Right lobe of liver (tissue), 6 donors: ENCODE results near the gene SHANK2. TPM values are rescaled to one million over a fixed set of nuclear protein-coding genes. Genes with fewer than 3 reads are reported as not detected.

Source experiments
- ATAC-seq, 4 donors: fragments of 200-7000 bp; cut with Tn5 transposase; one replicate each; pipeline ENCODE4 v1.9.1; 2020; ENCODE audit warnings: mild to moderate bottlenecking in 4 of 4, moderate library complexity in 4 of 4
- DNase-seq, 3 donors: peaks; one replicate each; pipeline ENCODE4 v3.0.0-alpha.2; 2020
- H3K27ac ChIP-seq, 3 donors: fragments of 200-600 bp; one replicate each; pipeline ENCODE4 v1.8.0; 2022
- H3K27me3 ChIP-seq, 2 donors: fragments of 200-600 bp; one replicate each; pipeline ENCODE4 v1.8.0; 2022
- H3K36me3 ChIP-seq, 4 donors: fragments of 200-600 bp; sonication (generic) in 1 of 4; one replicate each; pipeline versions ENCODE4 v1.5.1 to v1.8.0; 2017 to 2022; ENCODE audit warnings: control low read depth in 1 of 4
- H3K4me1 ChIP-seq, 4 donors: fragments of 200-600 bp; sonication (generic) in 1 of 4; one replicate each; pipeline versions ENCODE4 v1.5.1 to v1.8.0; 2017 to 2022; ENCODE audit warnings: control low read depth in 1 of 4
- H3K4me3 ChIP-seq, 3 donors: fragments of 200-600 bp; one replicate each; pipeline ENCODE4 v1.8.0; 2022
- H3K9me3 ChIP-seq, 4 donors: fragments of 200-600 bp; sonication (generic) in 1 of 4; one replicate each; pipeline versions ENCODE4 v1.5.1 to v1.8.0; 2017 to 2022; ENCODE audit warnings: control low read depth in 1 of 4
- POLR2A ChIP-seq: fragments of 450-650 bp; IDR thresholded peaks from one replicate; pipeline ENCODE4 v1.6.1; 2017; ENCODE audit warnings: antibody characterized with exemption, mild to moderate bottlenecking
- WGBS: methylation state at CpG from one replicate; pipeline ENCODE4 v1.1.6; 2018; ENCODE audit warnings: low coverage, low lambda C conversion rate; ENCODE audit not compliant: insufficient coverage; ENCODE audit errors: missing lambda C conversion rate; 5-methylcytosine and 5-hydroxymethylcytosine counted together
- intact Hi-C, 2 donors: fragments of 100-400 bp; cut with DNase I; formaldehyde crosslinking; loops; one replicate each; pipeline versions ENCODE4 v1.11.2 to v1.14.1; 2022
- total RNA-seq, 6 experiments: library from RNA; depleted of rRNA in 2 of 6; stranded (reverse); fragments of >200 nt in 2 of 6; fragmentation: NEBNext Ultra II Directional in 3 of 6; extraction: Animal tissue kit (Norgen Biotek cat#: 25700) in 3 of 6; gene quantifications; one replicate each; pipeline versions ENCODE4 v1.1.0 to v1.2.4, GENCODE V29; 2016 to 2023
- TF ChIP-seq, protein P1 (sequence below), 4 donors: fragments of 200-600 bp in 3 of 4; fragments of 450-650 bp in 1 of 4; IDR thresholded peaks; one replicate each; pipeline versions ENCODE4 v1.5.1 to v1.8.0; 2016 to 2022; ENCODE audit warnings: antibody characterized with exemption in 4 of 4, mild to moderate bottlenecking in 2 of 4
- donor health status: DM: no; HTN: yes; CAD: no.
- donor health status: DM: no; HTN: no; CAD: no.
- donor health status: DM: no; HTN: no; CAD: no.
- donor health status: DM: no; HTN: yes; CAD: no.
- donor health status: DM: no; HTN: yes; CAD: no.

SHANK2 gene
- total RNA-seq, 6 experiments from 2014 or later: 21.9 to 50.3 (median 30.9) TPM

DNA sequence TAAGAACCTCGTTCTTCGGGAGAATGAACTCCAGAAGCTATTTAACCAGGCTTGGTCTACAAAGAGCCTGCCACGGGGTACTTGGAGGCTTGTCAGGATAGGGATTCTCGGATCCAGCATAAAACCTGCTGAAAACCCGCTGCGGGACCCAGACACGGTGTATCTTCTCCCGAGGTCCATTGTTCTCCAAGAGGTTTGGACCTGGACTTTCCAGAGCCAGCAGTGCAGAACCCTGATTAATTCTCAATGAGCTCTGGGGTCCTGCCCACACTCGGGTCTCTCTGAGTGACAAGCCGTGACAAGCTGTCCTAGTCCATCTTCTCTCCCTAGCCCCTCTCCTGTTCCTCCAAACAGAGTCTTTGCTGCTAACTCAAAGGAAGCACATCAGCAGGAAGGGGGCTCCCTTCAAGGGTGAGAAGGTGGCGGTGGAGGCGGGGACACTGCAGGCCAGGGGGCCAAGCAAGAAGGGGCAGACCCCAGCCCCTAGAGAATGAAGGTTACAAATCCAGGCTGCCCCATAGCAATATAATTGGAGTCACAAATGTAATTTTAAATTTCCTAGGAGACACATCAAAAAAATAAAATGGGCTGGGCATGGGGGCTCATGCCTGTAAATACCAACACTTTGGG lies 12.2 kb downstream of the SHANK2 start:
- Histone ChIP-seq H3K4me3 (no peak overlapping the region), H3K27me3 (no peaks in the 10 kb centered on the region), H3K27ac (peak overlapping the region; percentile 48 to 92 (median 81)), H3K4me1 (peaks cover 0 to 12% (median 3%) of the 10 kb centered on the region in 4 donors), H3K9me3 (no peaks in the 10 kb centered on the region), H3K36me3 (peaks cover 0 to 11% (median 5%) of the 10 kb centered on the region in 4 donors)
- no peak for TF ChIP-seq POLR2A
- TF ChIP-seq, protein P1, sequence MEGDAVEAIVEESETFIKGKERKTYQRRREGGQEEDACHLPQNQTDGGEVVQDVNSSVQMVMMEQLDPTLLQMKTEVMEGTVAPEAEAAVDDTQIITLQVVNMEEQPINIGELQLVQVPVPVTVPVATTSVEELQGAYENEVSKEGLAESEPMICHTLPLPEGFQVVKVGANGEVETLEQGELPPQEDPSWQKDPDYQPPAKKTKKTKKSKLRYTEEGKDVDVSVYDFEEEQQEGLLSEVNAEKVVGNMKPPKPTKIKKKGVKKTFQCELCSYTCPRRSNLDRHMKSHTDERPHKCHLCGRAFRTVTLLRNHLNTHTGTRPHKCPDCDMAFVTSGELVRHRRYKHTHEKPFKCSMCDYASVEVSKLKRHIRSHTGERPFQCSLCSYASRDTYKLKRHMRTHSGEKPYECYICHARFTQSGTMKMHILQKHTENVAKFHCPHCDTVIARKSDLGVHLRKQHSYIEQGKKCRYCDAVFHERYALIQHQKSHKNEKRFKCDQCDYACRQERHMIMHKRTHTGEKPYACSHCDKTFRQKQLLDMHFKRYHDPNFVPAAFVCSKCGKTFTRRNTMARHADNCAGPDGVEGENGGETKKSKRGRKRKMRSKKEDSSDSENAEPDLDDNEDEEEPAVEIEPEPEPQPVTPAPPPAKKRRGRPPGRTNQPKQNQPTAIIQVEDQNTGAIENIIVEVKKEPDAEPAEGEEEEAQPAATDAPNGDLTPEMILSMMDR (IDR thresholded peaks at IDR 0.05): no peak
- no peak for ATAC-seq
- WGBS: 82% methylated on average over 8 of the region's 12 CpGs
- DNase-seq: peak in 1 of 3 donors; percentile 31
- intact Hi-C loops: no loop called here

DNA sequence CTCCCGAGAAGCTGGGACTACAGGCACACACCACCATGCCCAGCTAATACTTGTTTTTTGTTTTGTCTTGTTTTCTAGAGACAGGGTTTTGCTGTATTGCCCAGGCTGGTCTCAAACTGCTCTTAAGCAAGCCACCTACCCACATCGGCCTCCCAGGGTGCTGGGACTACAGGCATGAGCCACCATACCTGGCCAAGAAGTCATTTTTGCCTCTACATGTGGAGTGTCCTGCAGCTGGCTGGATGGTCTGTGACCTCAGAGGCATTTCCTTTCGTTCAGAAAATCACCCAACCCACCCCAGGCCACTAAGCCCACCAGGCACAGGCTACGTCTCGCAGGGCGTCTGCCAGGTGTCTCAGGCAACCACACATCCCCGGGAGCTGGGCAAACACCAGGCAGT lies 12.8 kb downstream of the SHANK2 start:
- WGBS: 55% methylated on average over 4 of the region's 7 CpGs
- Histone ChIP-seq H3K9me3 (no peaks in the 10 kb centered on the region), H3K36me3 (peaks cover 0 to 11% (median 5%) of the 10 kb centered on the region in 4 donors), H3K27ac (no peak overlapping the region), H3K4me1 (peaks cover 0 to 12% (median 3%) of the 10 kb centered on the region in 4 donors), H3K27me3 (no peaks in the 10 kb centered on the region), H3K4me3 (no peak overlapping the region)
- TF ChIP-seq POLR2A: no peak
- TF ChIP-seq, protein P1 (IDR thresholded peaks at IDR 0.05): no peak
- DNase-seq (peak in 1 of 3 donors; percentile 26), ATAC-seq (no peak)
- intact Hi-C loops: no loop called here

DNA sequence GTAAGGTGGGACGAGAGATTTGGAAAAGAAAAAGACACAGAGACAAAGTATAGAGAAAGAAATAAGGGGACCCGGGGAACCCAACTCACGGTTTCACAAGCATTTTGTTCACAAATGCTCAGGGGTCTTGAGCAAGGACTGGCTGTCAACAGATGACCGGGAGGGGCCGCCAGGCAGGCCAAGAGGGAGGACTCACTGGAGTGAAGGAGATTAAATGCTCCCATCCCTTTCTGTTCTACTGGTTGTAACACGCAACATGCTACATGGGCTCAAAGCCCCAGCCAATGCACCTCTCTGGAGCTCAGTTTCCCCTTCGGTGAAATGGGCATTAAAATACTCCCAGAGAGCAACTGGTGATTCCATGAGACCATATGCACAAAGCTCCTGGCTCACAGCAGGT lies 13.4 kb downstream of the SHANK2 start:
- Histone ChIP-seq H3K36me3 (peaks cover 0 to 11% (median 5%) of the 10 kb centered on the region in 4 donors), H3K4me1 (peaks cover 0 to 12% (median 3%) of the 10 kb centered on the region in 4 donors), H3K9me3 (no peaks in the 10 kb centered on the region), H3K4me3 (no peak overlapping the region), H3K27me3 (no peaks in the 10 kb centered on the region), H3K27ac (no peak overlapping the region)
- ATAC-seq: no peak
- TF ChIP-seq, protein P1 (IDR thresholded peaks at IDR 0.05): no peak
- no peak for TF ChIP-seq POLR2A
- peak in 1 of 3 donors; percentile 4 for DNase-seq
- intact Hi-C loops: no loop called here
- 91% methylated on average over 6 of the region's 7 CpGs for WGBS

DNA sequence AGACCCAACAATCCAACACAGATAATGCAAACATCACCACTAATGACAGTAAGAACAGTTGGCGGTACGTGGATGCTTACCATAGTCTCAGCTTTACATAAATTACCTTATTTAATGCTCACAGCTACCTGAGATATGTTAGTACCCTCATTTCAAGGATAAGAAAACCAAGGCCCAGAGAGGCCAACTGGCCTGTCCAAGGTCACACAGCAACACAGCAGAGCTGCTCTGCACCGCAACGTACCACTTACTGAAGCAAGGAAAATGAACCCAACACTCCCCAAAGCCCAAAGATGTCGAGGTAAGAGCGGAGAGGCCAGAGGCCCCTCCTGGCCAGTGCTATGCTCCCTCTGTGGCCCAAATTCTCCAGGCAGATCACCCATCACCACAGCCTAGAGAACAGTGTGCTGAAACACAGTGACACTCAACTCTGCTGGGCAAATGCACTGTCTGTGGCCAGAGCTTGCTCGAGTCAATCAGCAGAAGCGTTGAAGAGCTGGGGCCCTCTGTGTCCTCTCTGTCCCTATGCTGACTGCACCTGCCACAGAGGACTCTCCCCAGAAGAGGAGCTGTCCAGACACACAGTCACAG lies 14.0 kb downstream of the SHANK2 start:
- Histone ChIP-seq H3K27me3 (no peaks in the 10 kb centered on the region), H3K4me3 (no peak overlapping the region), H3K36me3 (peaks cover 0 to 11% (median 5%) of the 10 kb centered on the region in 4 donors), H3K4me1 (peaks cover 0 to 12% (median 4%) of the 10 kb centered on the region in 4 donors), H3K27ac (no peak overlapping the region), H3K9me3 (no peaks in the 10 kb centered on the region)
- ATAC-seq (no peak), DNase-seq (peak in 1 of 3 donors; percentile 24)
- intact Hi-C loops: no loop called here
- no peak for TF ChIP-seq POLR2A
- TF ChIP-seq, protein P1 (IDR thresholded peaks at IDR 0.05): no peak
- 96% methylated on average over 4 of the region's 8 CpGs for WGBS
